GM12873 (cell line): ENCODE results near the gene SPHK1.

Experiments used
- CTCF ChIP-seq: IDR thresholded peaks from 2 replicates; pipeline ENCODE4 v1.5.1; 2012; ENCODE audit warnings: low read depth, mild to moderate bottlenecking, moderate library complexity, low read length, control low read depth; ENCODE audit not compliant: insufficient read depth; ENCODE audit errors: missing control alignments

The SPHK1 gene

GRCh38 chr17:76415786-76416185, 31.4 kb downstream of the SPHK1 start:
- TF ChIP-seq CTCF = no peak

GRCh38 chr17:76416457-76416856, 32.0 kb downstream of the SPHK1 start:
- no peak for TF ChIP-seq CTCF

GRCh38 chr17:76416899-76417298, 32.5 kb downstream of the SPHK1 start:
- no peak for TF ChIP-seq CTCF

- no peak for TF ChIP-seq CTCF
Measured at GRCh38 chr17:76417499-76418143, 33.2 kb downstream of the SPHK1 start.

- TF ChIP-seq CTCF = no peak
Measured at GRCh38 chr17:76419576-76420260, 35.3 kb downstream of the SPHK1 start.

GRCh38 chr17:76420356-76421043, 36.1 kb downstream of the SPHK1 start:
- no peak for TF ChIP-seq CTCF

GRCh38 chr17:76421044-76421407, 36.6 kb downstream of the SPHK1 start:
- TF ChIP-seq CTCF = no peak
